ENCODE results near the gene EPO.
"Not testable (repeated sequence)": the region's sequence is repeated elsewhere in the genome, so short reads cannot be mapped to it uniquely, and the experiment has no call there.

Gene EPO

GRCh38 chr7:100710452-100710851 is 9.8 kb upstream of the EPO start:
- H3K27ac ChIP-seq: no peak overlapping the region
- TF ChIP-seq CTCF (IDR thresholded peaks at IDR 0.05) (no peak), ZFX (IDR thresholded peaks at IDR 0.05; ENCODE audit: borderline replicate concordance) (no peak)

DNA sequence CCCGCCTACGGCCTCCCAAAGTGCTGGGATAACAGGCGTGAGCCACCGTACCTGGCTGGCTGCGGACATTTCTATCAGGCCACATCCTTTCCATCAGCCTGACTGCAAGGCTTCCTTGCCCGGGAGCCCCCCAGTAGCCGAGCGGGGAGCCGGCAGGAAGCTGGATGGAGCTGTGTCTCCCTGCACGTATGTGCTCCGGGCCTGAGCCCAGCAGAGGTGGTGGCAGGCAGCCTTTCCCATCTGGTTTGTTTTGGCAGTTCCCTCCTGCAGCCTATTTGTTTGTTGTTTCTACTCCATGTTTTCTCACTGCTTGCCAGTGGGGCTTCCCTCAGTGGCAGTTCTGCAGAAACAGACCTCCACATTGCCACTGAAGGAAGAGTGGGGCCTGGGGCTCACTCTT is 8.9 kb upstream of the EPO start:
- TF ChIP-seq ZFX (IDR thresholded peaks at IDR 0.05; ENCODE audit: borderline replicate concordance) (no peak), CTCF (IDR thresholded peaks at IDR 0.05) (no peak)

DNA sequence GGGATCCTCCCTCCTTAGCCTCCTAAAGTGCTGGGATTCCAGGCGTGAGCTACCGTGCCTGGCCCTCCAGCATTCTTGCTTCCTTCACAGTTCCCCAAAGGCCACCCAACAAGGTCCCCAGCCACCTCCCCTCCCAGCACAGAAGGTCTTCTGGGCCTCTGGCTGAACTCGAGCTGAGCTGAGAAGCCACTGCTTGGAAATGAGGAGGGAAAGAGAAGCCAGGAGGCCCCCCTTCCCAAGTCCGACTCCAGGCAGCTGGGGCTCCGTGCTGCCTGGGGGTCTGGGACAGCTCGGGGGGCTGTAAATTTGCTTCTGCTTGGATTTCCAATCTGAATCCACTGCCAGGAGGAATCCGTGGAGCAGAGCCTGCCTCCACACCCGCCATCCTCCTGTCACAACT is 5.5 kb upstream of the EPO start:
- H3K27ac ChIP-seq: no peak overlapping the region
- TF ChIP-seq ZFX (IDR thresholded peaks at IDR 0.05; ENCODE audit: borderline replicate concordance) (no peak), CTCF (IDR thresholded peaks at IDR 0.05) (no peak)

More for the DNA sequence above, 8.9 kb upstream of the EPO start:
- no peak overlapping the region for H3K27ac ChIP-seq

GRCh38 chr7:100717073-100717472 is 3.2 kb upstream of the EPO start:
- not testable (repeated sequence) for H3K27ac ChIP-seq

DNA sequence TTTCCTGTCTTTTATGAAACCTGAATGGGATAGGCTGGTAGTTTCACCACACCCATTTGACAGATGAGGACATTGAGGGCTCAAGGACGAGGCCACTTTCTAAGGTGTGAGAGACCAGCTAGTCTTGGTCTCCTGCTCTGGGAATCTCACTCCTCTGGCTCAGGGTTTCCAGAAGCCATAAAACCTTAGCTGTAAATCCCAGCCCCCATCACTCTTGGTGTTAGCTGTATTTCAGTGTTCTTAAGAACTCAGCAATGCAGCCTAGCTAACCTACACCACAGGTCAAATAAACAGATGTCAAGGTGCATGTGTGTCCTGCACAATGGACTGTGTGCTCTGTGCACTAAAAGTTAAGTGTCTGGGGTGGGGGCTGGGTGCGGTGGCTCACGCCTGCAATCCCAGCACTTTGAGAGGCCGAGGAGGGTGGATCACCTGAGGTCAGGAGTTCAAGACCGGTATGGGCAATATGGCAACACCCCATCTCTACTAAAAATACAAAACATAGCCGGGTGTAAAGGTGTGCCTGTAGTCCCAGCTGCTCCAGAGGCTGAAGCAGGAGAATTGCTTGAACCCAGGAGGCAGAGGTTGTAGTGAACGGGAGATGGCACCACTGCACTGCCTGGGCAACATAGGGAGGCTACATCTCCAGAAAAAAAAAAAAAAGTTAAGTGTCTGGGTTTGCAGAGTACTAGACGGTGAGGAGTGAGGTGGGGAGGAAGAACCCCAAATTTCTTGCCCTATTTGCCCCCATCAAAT is 567 bp upstream of the EPO start:
- TF ChIP-seq ZFX (IDR thresholded peaks at IDR 0.05; ENCODE audit: borderline replicate concordance) (no peak), CTCF (IDR thresholded peaks at IDR 0.05) (peak; percentile 40)

GRCh38 chr7:100720671-100721504 is 620 bp downstream of the EPO start:
- no peak overlapping the region for H3K27ac ChIP-seq
- TF ChIP-seq CTCF (IDR thresholded peaks at IDR 0.05): no peak
- TF ChIP-seq ZFX (IDR thresholded peaks at IDR 0.05; ENCODE audit: borderline replicate concordance): no peak

More for the DNA sequence above, 567 bp upstream of the EPO start:
- no peak overlapping the region for H3K27ac ChIP-seq

DNA sequence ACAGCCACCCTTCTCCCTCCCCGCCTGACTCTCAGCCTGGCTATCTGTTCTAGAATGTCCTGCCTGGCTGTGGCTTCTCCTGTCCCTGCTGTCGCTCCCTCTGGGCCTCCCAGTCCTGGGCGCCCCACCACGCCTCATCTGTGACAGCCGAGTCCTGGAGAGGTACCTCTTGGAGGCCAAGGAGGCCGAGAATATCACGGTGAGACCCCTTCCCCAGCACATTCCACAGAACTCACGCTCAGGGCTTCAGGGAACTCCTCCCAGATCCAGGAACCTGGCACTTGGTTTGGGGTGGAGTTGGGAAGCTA is 1.2 kb downstream of the EPO start:
- TF ChIP-seq ZFX (IDR thresholded peaks at IDR 0.05; ENCODE audit: borderline replicate concordance) (no peak), CTCF (IDR thresholded peaks at IDR 0.05) (no peak)
- no peak overlapping the region for H3K27ac ChIP-seq
